Neutrophil (primary cell): Measurements from ENCODE around the gene ENOSF1.

Source experiments
- H3K27ac ChIP-seq: fragments of 200-600 bp; sonication (generic); 2 replicates; pipeline ENCODE4 v1.5.1; 2016; ENCODE audit warnings: mild to moderate bottlenecking, moderate library complexity
- H3K27me3 ChIP-seq: fragments of 200-600 bp; sonication (generic); 2 replicates; pipeline ENCODE4 v1.6.0; 2016; ENCODE audit warnings: mild to moderate bottlenecking
- H3K36me3 ChIP-seq: fragments of 200-600 bp; sonication (generic); 2 replicates; pipeline ENCODE4 v1.5.1; 2017
- H3K4me1 ChIP-seq, 2 experiments: fragments of 200-600 bp in 1 of 2; sonication (generic) in 1 of 2; 1 replicate in 1 of 2; 2 replicates in 1 of 2; pipeline versions ENCODE4 v1.5.1 to v1.6.1; 2013 to 2016; ENCODE audit warnings: low read depth in 1 of 2, low read length in 1 of 2, mild to moderate bottlenecking in 1 of 2, moderate library complexity in 1 of 2; ENCODE audit not compliant: control insufficient read depth in 1 of 2, insufficient read depth in 1 of 2
- H3K4me3 ChIP-seq, 2 experiments: fragments of 200-600 bp in 1 of 2; sonication (generic) in 1 of 2; 1 replicate in 1 of 2; 2 replicates in 1 of 2; pipeline ENCODE4 v1.5.1; 2013 to 2016; ENCODE audit warnings: low read depth in 1 of 2, low read length in 1 of 2, mild to moderate bottlenecking in 1 of 2, moderate library complexity in 1 of 2
- H3K9me3 ChIP-seq: fragments of 200-600 bp; sonication (generic); 2 replicates; pipeline ENCODE4 v1.5.1; 2016
- CTCF ChIP-seq: fragments of 200-600 bp; sonication (generic); IDR thresholded peaks from 2 replicates; pipeline ENCODE4 v1.5.1; 2016; ENCODE audit warnings: antibody characterized with exemption

ENOSF1 gene

GRCh38 chr18:725646-726045 is 13.2 kb upstream of the ENOSF1 start:
- Histone ChIP-seq H3K4me3 (no peak overlapping the region), H3K9me3 (no peaks in the 10 kb centered on the region), H3K4me1 (no peaks in the 10 kb centered on the region), H3K27me3 (peaks cover 5% of the 10 kb centered on the region), H3K36me3 (no peaks in the 10 kb centered on the region), H3K27ac (no peak overlapping the region)
- no peak for TF ChIP-seq CTCF

GRCh38 chr18:723541-724080 is 11.2 kb upstream of the ENOSF1 start:
- H3K4me1 ChIP-seq, result no peaks in the 10 kb centered on the region
- no peaks in the 10 kb centered on the region for H3K9me3 ChIP-seq
- TF ChIP-seq CTCF, result no peak
- H3K4me3 ChIP-seq, result no peak overlapping the region
- H3K36me3 ChIP-seq, result no peaks in the 10 kb centered on the region
- H3K27ac ChIP-seq, result no peak overlapping the region
- H3K27me3 ChIP-seq, result peaks cover 5% of the 10 kb centered on the region

GRCh38 chr18:717003-717402 is 4.6 kb upstream of the ENOSF1 start:
- Histone ChIP-seq H3K36me3 (no peaks in the 10 kb centered on the region), H3K4me1 (peaks cover under 1 to 6% of the 10 kb centered on the region in 2 experiments), H3K27me3 (peaks cover 43% of the 10 kb centered on the region), H3K4me3 (no peak overlapping the region), H3K9me3 (no peaks in the 10 kb centered on the region), H3K27ac (no peak overlapping the region)
- TF ChIP-seq CTCF, result no peak

GRCh38 chr18:715626-716025 is 3.2 kb upstream of the ENOSF1 start:
- Histone ChIP-seq H3K9me3 (no peaks in the 10 kb centered on the region), H3K4me3 (no peak overlapping the region), H3K36me3 (no peaks in the 10 kb centered on the region), H3K4me1 (peaks cover 9 to 15% of the 10 kb centered on the region in 2 experiments), H3K27me3 (peaks cover 52% of the 10 kb centered on the region), H3K27ac (no peak overlapping the region)
- no peak for TF ChIP-seq CTCF

- Histone ChIP-seq H3K36me3 (no peaks in the 10 kb centered on the region), H3K27me3 (peaks cover 52% of the 10 kb centered on the region), H3K4me1 (peaks cover 9 to 15% of the 10 kb centered on the region in 2 experiments), H3K4me3 (peak overlapping the region in 1 of 2 experiments; percentile 34), H3K9me3 (no peaks in the 10 kb centered on the region), H3K27ac (no peak overlapping the region)
- no peak for TF ChIP-seq CTCF
Measured at GRCh38 chr18:713135-713490, 683 bp upstream of the ENOSF1 start.
